ENCODE results near the gene VPS4B. TPM values are rescaled to one million over a fixed set of nuclear protein-coding genes. Genes with fewer than 3 reads are reported as not detected.

The VPS4B gene
- total and polyA plus RNA-seq, 2 of the 8 experiments (the other 6 are each of a cell fraction or from before 2014, with no cell fraction given): 7.2 to 45.3 TPM

DNA sequence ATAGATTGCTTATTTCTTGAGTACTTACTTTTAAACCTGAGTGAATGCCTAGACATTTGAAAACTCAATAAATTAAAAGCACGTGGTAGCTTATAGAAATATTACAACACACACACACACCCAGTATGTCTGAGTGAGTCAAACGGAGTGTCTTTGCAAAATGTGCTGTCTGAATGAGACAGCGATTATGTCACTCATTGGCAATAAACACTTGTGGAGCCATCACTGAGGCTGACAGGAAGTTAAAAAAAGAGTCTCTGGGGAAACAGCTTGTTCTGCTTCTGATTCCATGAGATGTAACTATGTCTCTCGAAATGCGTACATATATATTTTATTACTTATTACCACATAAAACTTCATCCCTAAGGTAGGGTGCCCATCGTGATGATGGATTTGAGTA lies 22.3 kb upstream of the VPS4B start:
- Histone ChIP-seq H2BK5ac (ENCODE audit: low read depth, low read length) (no peak overlapping the region), H3K56ac (replicated peaks; ENCODE audit: insufficient read length, low read depth, low read length) (no peak overlapping the region), H3K27me3 (replicated peaks in 1 of 4; ENCODE audit: control insufficient read depth in 3 of 4, extremely low read depth in 1 of 4, insufficient read depth in 3 of 4, low read length in 3 of 4) (no peaks in the 10 kb centered on the region), H2BK120ac (replicated peaks; ENCODE audit: low read depth, low read length) (no peak overlapping the region), H2BK12ac (ENCODE audit: low read depth, low read length) (no peak overlapping the region), H3K79me2 (ENCODE audit: control insufficient read depth in 1 of 2, insufficient read depth in 2 of 2, low read length in 2 of 2) (no peaks in the 10 kb centered on the region), H3K36me3 (ENCODE audit: control insufficient read depth in 2 of 4, insufficient read depth in 4 of 4, low read length in 3 of 4) (no peaks in the 10 kb centered on the region), H2BK15ac (ENCODE audit: low read length) (no peak overlapping the region), H3K4me3 (ENCODE audit: extremely low read depth in 1 of 4, insufficient read depth in 2 of 4, low read depth in 3 of 4, low read length in 4 of 4) (no peak overlapping the region), H3K27ac (ENCODE audit: low read depth, low read length) (no peak overlapping the region), H3K14ac (ENCODE audit: insufficient read length) (no peak overlapping the region), H2AFZ (ENCODE audit: low read length) (no peak overlapping the region), H3K18ac (ENCODE audit: extremely low read depth, low read length) (no peak overlapping the region), H2AK5ac (ENCODE audit: low read depth, low read length) (no peak overlapping the region), H3K9me3 (ENCODE audit: insufficient read depth in 2 of 2, low read depth in 1 of 2, low read length in 1 of 2) (no peaks in the 10 kb centered on the region), H4K8ac (ENCODE audit: extremely low read depth, insufficient read depth, low read length) (no peak overlapping the region), H3K4ac (replicated peaks; ENCODE audit: insufficient read length, low read depth, low read length) (no peak overlapping the region), H3K79me1 (ENCODE audit: low read depth, low read length) (no peaks in the 10 kb centered on the region), H3K23me2 (ENCODE audit: low read depth, low read length) (no peaks in the 10 kb centered on the region), H3K9ac (replicated peaks in 1 of 4; ENCODE audit: extremely low read depth in 1 of 4, low read depth in 3 of 4, low read length in 3 of 4) (no peak overlapping the region), H4K91ac (replicated peaks; ENCODE audit: insufficient read length, low read length) (no peak overlapping the region), H3K23ac (ENCODE audit: insufficient read length) (no peak overlapping the region), H4K5ac (ENCODE audit: insufficient read length, low read depth, low read length) (no peak overlapping the region), H2BK20ac (ENCODE audit: low read length) (no peak overlapping the region), H3K4me2 (ENCODE audit: insufficient read depth in 1 of 2, low read depth in 2 of 2, low read length in 2 of 2) (no peak overlapping the region), H3K4me1 (replicated peaks in 1 of 4; ENCODE audit: control insufficient read depth in 3 of 4, insufficient read depth in 4 of 4, low read length in 3 of 4) (no peaks in the 10 kb centered on the region), H4K20me1 (replicated peaks in 1 of 2; ENCODE audit: control insufficient read depth in 1 of 2, insufficient read depth in 2 of 2, low read length in 2 of 2) (peaks cover 0 to 2% of the 10 kb centered on the region in 2 experiments)
- no peak for FAIRE-seq
- 91% methylated on average over 6 of the region's 6 CpGs; no CpG with 5 or more reads in 1 of the 2 experiments for WGBS, 2 experiments (ENCODE audit: extremely low coverage in 1 of 2, insufficient coverage in 1 of 2, insufficient read length in 1 of 2, insufficient replicate concordance in 2 of 2, low coverage in 1 of 2, low lambda C conversion rate in 2 of 2, missing lambda C conversion rate in 1 of 2)
- ChIA-PET CTCF (ENCODE audit: partially characterized antibody) (interaction anchor here (0.7 to 1.6 kb wide), 3 partner anchors 62 to 94 kb away, joined by 3 to 7 read pairs (median 4); no protein-coding TSS in a partner anchor), POLR2A (ENCODE audit: partially characterized antibody) (no interaction called here)
- DNase-seq (ENCODE audit: low read depth in 1 of 2, low spot score in 2 of 2): no peak
- TF ChIP-seq TCF12 (IDR thresholded peaks at IDR 0.05; ENCODE audit: low read depth, low read length): no peak
- no peak for TF ChIP-seq SIN3A (conservative IDR thresholded peaks at IDR 0.05 in 1 of 2, IDR thresholded peaks at IDR 0.05 in 1 of 2; ENCODE audit: low read depth in 1 of 2, low read length in 2 of 2)
- TF ChIP-seq ASH2L (IDR thresholded peaks at IDR 0.05; ENCODE audit: low read length): no peak
- TF ChIP-seq, protein P1, sequence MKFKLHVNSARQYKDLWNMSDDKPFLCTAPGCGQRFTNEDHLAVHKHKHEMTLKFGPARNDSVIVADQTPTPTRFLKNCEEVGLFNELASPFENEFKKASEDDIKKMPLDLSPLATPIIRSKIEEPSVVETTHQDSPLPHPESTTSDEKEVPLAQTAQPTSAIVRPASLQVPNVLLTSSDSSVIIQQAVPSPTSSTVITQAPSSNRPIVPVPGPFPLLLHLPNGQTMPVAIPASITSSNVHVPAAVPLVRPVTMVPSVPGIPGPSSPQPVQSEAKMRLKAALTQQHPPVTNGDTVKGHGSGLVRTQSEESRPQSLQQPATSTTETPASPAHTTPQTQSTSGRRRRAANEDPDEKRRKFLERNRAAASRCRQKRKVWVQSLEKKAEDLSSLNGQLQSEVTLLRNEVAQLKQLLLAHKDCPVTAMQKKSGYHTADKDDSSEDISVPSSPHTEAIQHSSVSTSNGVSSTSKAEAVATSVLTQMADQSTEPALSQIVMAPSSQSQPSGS (IDR thresholded peaks at IDR 0.05; ENCODE audit: low read length): no peak
- no peak for TF ChIP-seq JUN (IDR thresholded peaks at IDR 0.05; ENCODE audit: low read depth, low read length)
- TF ChIP-seq BACH1 (IDR thresholded peaks at IDR 0.05; ENCODE audit: low read length): no peak
- TF ChIP-seq SP4 (IDR thresholded peaks at IDR 0.05; ENCODE audit: low read length): no peak
- TF ChIP-seq PHF8 (conservative IDR thresholded peaks at IDR 0.05; ENCODE audit: low read depth, low read length): no peak
- no peak for TF ChIP-seq TAF1 (IDR thresholded peaks at IDR 0.05; ENCODE audit: low read depth, low read length)
- TF ChIP-seq TBP (IDR thresholded peaks at IDR 0.05; ENCODE audit: low read depth, low read length): no peak
- TF ChIP-seq GABPA (IDR thresholded peaks at IDR 0.05; ENCODE audit: borderline replicate concordance, insufficient read depth, low read length): no peak
- no peak for TF ChIP-seq EP300 (IDR thresholded peaks at IDR 0.05; ENCODE audit: borderline replicate concordance in 1 of 2, low read depth in 2 of 2, low read length in 2 of 2)

Measured in H1 (cell line).